Panc1 (cell line): Measurements from ENCODE around the gene KRT78. TPM values are rescaled to one million over a fixed set of nuclear protein-coding genes. Genes with fewer than 3 reads are reported as not detected.

ENCODE experiments used
- ATAC-seq: fragments of 200-7000 bp; cut with Tn5 transposase; 2 replicates; pipeline ENCODE4 v1.9.1; 2020; ENCODE audit warnings: mild to moderate bottlenecking, moderate library complexity
- BruUV-seq: library from RNA; stranded (reverse); fragments of 400-500 nt; replicated peaks from 2 replicates; lab custom pipeline; 2021; lab: Mats Ljungman, UMichigan
- CTCF ChIA-PET: fragments of 300-600 bp; sonication (Branson Sonifier 250); formaldehyde crosslinking; loops from one replicate; lab custom pipeline; 2022; ENCODE audit warnings: antibody characterized with exemption; lab: Charles Lee
- POLR2A ChIA-PET: fragments of 300-600 bp; sonication (Branson Sonifier 250); formaldehyde crosslinking; loops from one replicate; lab custom pipeline; 2022; ENCODE audit warnings: antibody characterized with exemption; lab: Charles Lee
- DNase-seq: peaks from one replicate; pipeline ENCODE4 v3.0.0-alpha.2; 2010; ENCODE audit warnings: low read depth, low spot score
- H3K27ac ChIP-seq: 2 replicates; pipeline ENCODE4 v1.5.1; 2011; ENCODE audit warnings: mild to moderate bottlenecking, low read length, inconsistent platforms
- H3K27me3 ChIP-seq: fragments of 200-500 bp; sonication (Bioruptor generic); 2 replicates; pipeline ENCODE4 v1.6.0; 2014; ENCODE audit warnings: low read length, inconsistent platforms; ENCODE audit not compliant: control insufficient read depth, insufficient read depth
- H3K36me3 ChIP-seq: fragments of 200-500 bp; sonication (Bioruptor generic); 2 replicates; pipeline ENCODE4 v1.5.1; 2014; ENCODE audit warnings: inconsistent platforms, mild to moderate bottlenecking, low read length, moderate library complexity; ENCODE audit not compliant: control insufficient read depth, insufficient read depth
- H3K4me1 ChIP-seq: 2 replicates; pipeline ENCODE4 v1.5.1; 2011; ENCODE audit warnings: inconsistent platforms, mild to moderate bottlenecking, low read length, moderate library complexity; ENCODE audit not compliant: control insufficient read depth, insufficient read depth
- H3K4me3 ChIP-seq, 2 experiments: 2 replicates each; pipeline ENCODE4 v1.5.1; 2011 to 2012; ENCODE audit warnings: low read depth in 2 of 2, low read length in 2 of 2, mild to moderate bottlenecking in 2 of 2, inconsistent platforms in 1 of 2, moderate library complexity in 1 of 2
- H3K9me3 ChIP-seq: fragments of 200-500 bp; sonication (Bioruptor generic); 2 replicates; pipeline ENCODE4 v1.5.1; 2014; ENCODE audit warnings: low read depth, mild to moderate bottlenecking, inconsistent platforms, low read length, moderate library complexity; ENCODE audit not compliant: control insufficient read depth, insufficient read depth
- POLR2AphosphoS5 ChIP-seq: IDR thresholded peaks from 2 replicates; pipeline ENCODE4 v1.6.1; 2012; ENCODE audit warnings: mild to moderate bottlenecking, low read depth, low read length, moderate library complexity
- SIN3A ChIP-seq: IDR thresholded peaks from 2 replicates; pipeline ENCODE4 v1.6.1; 2012; ENCODE audit warnings: low read depth, mild to moderate bottlenecking, low read length, moderate library complexity, borderline replicate concordance; ENCODE audit not compliant: insufficient read depth
- TCF7L2 ChIP-seq: IDR thresholded peaks from 2 replicates; pipeline ENCODE4 v1.6.1; 2011; ENCODE audit warnings: mild to moderate bottlenecking, low read depth, low read length, inconsistent platforms
- in situ Hi-C: cut with HindIII; loops from 2 replicates; pipeline ENCODE4 v1.10.0; 2016; ENCODE audit warnings: low sequenced_read_pairs, low pct_unique_long_range_greater_than_20kb
- intact Hi-C: fragments of 100-400 bp; cut with micrococcal nuclease; formaldehyde crosslinking; loops from one replicate; pipeline ENCODE4 v1.10.0; 2022; ENCODE audit not compliant: unreplicated experiment
- total RNA-seq: library from RNA; stranded (reverse); gene quantifications from one replicate; pipeline ENCODE4 v1.2.1, GENCODE V29; 2021; ENCODE audit not compliant: unreplicated experiment
- TF ChIP-seq, protein P1 (sequence below), 2 experiments: IDR thresholded peaks; 2 replicates each; pipeline ENCODE4 v1.6.1; 2011 to 2012; ENCODE audit warnings: low read depth in 2 of 2, control low read depth in 1 of 2, low read length in 1 of 2, mild to moderate bottlenecking in 1 of 2, moderate library complexity in 1 of 2; ENCODE audit not compliant: insufficient read depth in 1 of 2
- TF ChIP-seq, protein P2 (sequence below): fragments of 450-650 bp; IDR thresholded peaks from 2 replicates; pipeline ENCODE4 v1.5.1; 2017; ENCODE audit warnings: mild to moderate bottlenecking

KRT78 gene
- total RNA-seq, 1 experiment from 2014 or later = not detected

DNA sequence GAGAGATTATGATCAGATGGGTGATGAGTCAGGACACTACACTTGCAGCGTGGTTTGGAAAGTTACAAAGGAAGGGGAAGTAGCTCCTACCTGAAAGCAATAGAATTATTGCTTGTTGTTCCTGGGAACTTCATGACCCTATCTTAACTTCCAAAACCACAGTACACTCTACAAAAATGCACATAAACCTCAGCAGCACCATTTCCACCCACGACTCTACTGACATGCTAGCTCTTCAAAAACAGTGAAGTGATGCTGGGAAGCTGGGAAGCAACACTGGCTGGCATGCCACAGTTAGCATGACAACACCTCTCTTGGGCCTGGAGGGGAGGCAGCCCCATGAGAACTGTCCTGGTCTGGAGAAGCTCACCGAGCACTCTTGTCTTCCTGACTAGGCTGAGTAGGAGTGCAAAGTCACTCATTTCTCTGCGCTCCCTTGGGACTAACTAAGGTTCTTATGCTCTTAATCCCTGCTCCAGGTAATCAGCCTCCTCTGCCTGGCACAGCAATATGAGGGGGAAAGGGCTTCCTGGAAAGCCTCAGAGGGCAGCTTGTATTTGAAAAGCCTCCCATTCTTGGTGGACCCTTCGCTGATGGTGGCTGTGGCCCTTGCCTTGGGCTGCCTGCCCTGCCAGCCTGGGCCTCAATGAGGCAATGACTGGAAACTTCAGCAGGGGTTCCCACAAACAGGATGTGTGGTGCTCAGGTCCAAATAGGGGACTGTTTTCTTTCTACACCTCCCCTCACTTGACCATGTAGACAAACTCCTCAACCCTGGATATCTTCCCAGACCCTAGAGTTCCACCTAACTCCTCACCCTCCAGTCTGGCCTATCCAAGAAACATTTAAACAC, 54.1 kb downstream of the KRT78 start:
- Histone ChIP-seq H3K36me3 (no peaks in the 10 kb centered on the region), H3K27ac (no peak overlapping the region), H3K27me3 (no peaks in the 10 kb centered on the region; the same call in 1 of the 2 replicates), H3K4me1 (peaks cover 9% of the 10 kb centered on the region; the same call in 1 of the 2 replicates), H3K4me3 (no peak overlapping the region), H3K9me3 (no peaks in the 10 kb centered on the region)
- CTCF ChIA-PET = no interaction called here
- ATAC-seq = no peak
- BruUV-seq = no TSS peak
- POLR2A ChIA-PET = no interaction called here
- intact Hi-C loops = no loop called here
- no peak for DNase-seq
- in situ Hi-C loops = no loop called here
- TF ChIP-seq, protein P1, sequence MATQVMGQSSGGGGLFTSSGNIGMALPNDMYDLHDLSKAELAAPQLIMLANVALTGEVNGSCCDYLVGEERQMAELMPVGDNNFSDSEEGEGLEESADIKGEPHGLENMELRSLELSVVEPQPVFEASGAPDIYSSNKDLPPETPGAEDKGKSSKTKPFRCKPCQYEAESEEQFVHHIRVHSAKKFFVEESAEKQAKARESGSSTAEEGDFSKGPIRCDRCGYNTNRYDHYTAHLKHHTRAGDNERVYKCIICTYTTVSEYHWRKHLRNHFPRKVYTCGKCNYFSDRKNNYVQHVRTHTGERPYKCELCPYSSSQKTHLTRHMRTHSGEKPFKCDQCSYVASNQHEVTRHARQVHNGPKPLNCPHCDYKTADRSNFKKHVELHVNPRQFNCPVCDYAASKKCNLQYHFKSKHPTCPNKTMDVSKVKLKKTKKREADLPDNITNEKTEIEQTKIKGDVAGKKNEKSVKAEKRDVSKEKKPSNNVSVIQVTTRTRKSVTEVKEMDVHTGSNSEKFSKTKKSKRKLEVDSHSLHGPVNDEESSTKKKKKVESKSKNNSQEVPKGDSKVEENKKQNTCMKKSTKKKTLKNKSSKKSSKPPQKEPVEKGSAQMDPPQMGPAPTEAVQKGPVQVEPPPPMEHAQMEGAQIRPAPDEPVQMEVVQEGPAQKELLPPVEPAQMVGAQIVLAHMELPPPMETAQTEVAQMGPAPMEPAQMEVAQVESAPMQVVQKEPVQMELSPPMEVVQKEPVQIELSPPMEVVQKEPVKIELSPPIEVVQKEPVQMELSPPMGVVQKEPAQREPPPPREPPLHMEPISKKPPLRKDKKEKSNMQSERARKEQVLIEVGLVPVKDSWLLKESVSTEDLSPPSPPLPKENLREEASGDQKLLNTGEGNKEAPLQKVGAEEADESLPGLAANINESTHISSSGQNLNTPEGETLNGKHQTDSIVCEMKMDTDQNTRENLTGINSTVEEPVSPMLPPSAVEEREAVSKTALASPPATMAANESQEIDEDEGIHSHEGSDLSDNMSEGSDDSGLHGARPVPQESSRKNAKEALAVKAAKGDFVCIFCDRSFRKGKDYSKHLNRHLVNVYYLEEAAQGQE (IDR thresholded peaks at IDR 0.05; ENCODE audit: insufficient read depth in 1 of 2, low read depth in 2 of 2, low read length in 1 of 2) = no peak
- TF ChIP-seq POLR2AphosphoS5 (no peak), SIN3A (no peak), TCF7L2 (no peak)
- TF ChIP-seq, protein P2, sequence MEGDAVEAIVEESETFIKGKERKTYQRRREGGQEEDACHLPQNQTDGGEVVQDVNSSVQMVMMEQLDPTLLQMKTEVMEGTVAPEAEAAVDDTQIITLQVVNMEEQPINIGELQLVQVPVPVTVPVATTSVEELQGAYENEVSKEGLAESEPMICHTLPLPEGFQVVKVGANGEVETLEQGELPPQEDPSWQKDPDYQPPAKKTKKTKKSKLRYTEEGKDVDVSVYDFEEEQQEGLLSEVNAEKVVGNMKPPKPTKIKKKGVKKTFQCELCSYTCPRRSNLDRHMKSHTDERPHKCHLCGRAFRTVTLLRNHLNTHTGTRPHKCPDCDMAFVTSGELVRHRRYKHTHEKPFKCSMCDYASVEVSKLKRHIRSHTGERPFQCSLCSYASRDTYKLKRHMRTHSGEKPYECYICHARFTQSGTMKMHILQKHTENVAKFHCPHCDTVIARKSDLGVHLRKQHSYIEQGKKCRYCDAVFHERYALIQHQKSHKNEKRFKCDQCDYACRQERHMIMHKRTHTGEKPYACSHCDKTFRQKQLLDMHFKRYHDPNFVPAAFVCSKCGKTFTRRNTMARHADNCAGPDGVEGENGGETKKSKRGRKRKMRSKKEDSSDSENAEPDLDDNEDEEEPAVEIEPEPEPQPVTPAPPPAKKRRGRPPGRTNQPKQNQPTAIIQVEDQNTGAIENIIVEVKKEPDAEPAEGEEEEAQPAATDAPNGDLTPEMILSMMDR = no peak

DNA sequence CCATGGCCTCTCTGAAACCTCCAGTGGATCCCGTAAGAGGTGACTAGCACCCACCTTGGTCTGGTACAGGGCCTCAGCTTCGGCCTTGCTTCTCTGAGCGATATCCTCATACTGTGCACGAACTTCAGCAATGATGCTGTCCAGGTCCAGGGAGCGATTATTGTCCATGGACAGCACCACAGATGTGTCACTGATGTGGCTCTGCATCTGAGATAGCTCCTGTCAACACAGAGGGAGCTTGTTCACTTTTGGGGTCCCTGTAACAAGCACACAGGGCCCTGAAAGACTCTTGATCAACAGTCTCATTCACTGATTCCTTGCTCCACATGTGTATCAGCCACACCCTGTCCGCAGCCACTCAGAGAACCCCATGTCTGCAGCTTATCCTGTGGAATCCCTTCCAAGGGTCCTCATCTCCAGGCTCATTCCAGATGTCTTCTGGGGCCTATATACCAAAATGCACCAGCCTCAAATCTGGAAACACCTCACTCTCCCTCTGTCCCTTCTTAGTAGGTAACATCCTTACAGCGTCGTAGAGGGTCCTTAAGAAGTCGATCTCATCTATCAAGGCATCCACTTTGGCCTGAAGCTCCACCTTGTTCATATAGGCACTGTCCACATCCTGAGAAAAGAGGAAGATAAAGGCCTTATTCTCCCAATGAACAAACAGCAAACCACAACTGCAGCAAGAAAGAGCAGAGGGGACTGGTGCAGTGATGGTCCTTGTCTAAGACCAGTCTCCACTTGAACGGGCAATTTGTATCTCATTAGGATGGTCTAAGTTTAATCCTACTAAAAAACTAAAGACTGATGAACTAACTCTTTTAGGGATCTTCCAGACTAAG, 56.4 kb downstream of the KRT78 start:
- H3K4me1 ChIP-seq = no peaks in the 10 kb centered on the region
- no peak overlapping the region for H3K27ac ChIP-seq
- no TSS peak for BruUV-seq
- ATAC-seq (no peak), DNase-seq (no peak)
- TF ChIP-seq POLR2AphosphoS5 (no peak), SIN3A (no peak), TCF7L2 (no peak)
- TF ChIP-seq, protein P2 = no peak
- TF ChIP-seq, protein P1 (IDR thresholded peaks at IDR 0.05; ENCODE audit: insufficient read depth in 1 of 2, low read depth in 2 of 2, low read length in 1 of 2) = no peak
- in situ Hi-C loops = no loop called here
- no peak overlapping the region for H3K4me3 ChIP-seq
- ChIA-PET POLR2A (no interaction called here), CTCF (interaction anchor here (0.6 to 0.8 kb wide), 2 partner anchors 77 to 78 kb away, joined by 3 to 4 read pairs; no protein-coding TSS in a partner anchor)
- no peaks in the 10 kb centered on the region for H3K9me3 ChIP-seq
- H3K27me3 ChIP-seq = no peaks in the 10 kb centered on the region; the same call in 1 of the 2 replicates
- H3K36me3 ChIP-seq = no peaks in the 10 kb centered on the region
- intact Hi-C loops = no loop called here
